MCF 10A (cell line): ENCODE data around the gene MTFP1. TPM values are rescaled to one million over a fixed set of nuclear protein-coding genes. Genes with fewer than 3 reads are reported as not detected.

ENCODE experiments used
- BruUV-seq: library from RNA; stranded (reverse); fragments of 400-500 nt; replicated peaks from 2 replicates; lab custom pipeline; 2021; lab: Mats Ljungman, UMichigan
- CTCF ChIA-PET: fragments of 300-600 bp; sonication (Branson Sonifier 250); formaldehyde crosslinking; extraction: SDS; loops from one replicate; lab custom pipeline; 2021; ENCODE audit warnings: antibody characterized with exemption, inconsistent platforms; lab: Yijun Ruan, JAX
- POLR2A ChIA-PET: fragments of 300-600, 350-650 bp; sonication (Branson Sonifier 250); formaldehyde crosslinking; extraction: SDS; loops from one replicate; lab custom pipeline; 2020; ENCODE audit warnings: antibody characterized with exemption, inconsistent platforms; lab: Yijun Ruan, JAX
- DNase-seq: peaks from one replicate; pipeline ENCODE4 v3.0.0-alpha.2; 2018; ENCODE audit not compliant: unreplicated experiment
- H3K27ac Mint-ChIP-seq: one replicate; pipeline ENCODE4 v1.8.0; 2022; ENCODE audit warnings: mild to moderate bottlenecking, low read depth, mixed read lengths; ENCODE audit not compliant: unreplicated experiment
- H3K27me3 Mint-ChIP-seq: one replicate; pipeline ENCODE4 v1.8.0; 2022; ENCODE audit warnings: mixed read lengths; ENCODE audit not compliant: insufficient read depth, unreplicated experiment
- H3K36me3 Mint-ChIP-seq: one replicate; pipeline ENCODE4 v1.8.0; 2022; ENCODE audit warnings: mild to moderate bottlenecking, moderate library complexity, mixed read lengths; ENCODE audit not compliant: insufficient read depth, unreplicated experiment
- H3K4me1 Mint-ChIP-seq: one replicate; pipeline ENCODE4 v1.8.0; 2022; ENCODE audit warnings: mixed read lengths; ENCODE audit not compliant: insufficient read depth, unreplicated experiment
- H3K4me3 Mint-ChIP-seq: one replicate; pipeline ENCODE4 v1.8.0; 2022; ENCODE audit warnings: mild to moderate bottlenecking, moderate library complexity, mixed read lengths; ENCODE audit not compliant: unreplicated experiment
- H3K9me3 Mint-ChIP-seq: one replicate; pipeline ENCODE4 v1.8.0; 2022; ENCODE audit warnings: mixed read lengths; ENCODE audit not compliant: unreplicated experiment
- CTCF ChIP-seq: fragments of 200-600 bp; IDR thresholded peaks from one replicate; pipeline ENCODE4 v1.8.0; 2022; ENCODE audit warnings: antibody characterized with exemption, mild to moderate bottlenecking; ENCODE audit not compliant: unreplicated experiment
- intact Hi-C: fragments of 100-400 bp; cut with micrococcal nuclease; formaldehyde crosslinking; loops from 2 replicates; pipeline ENCODE4 v1.14.1; 2022
- total RNA-seq: library from RNA; stranded (reverse); gene quantifications from 2 replicates; pipeline ENCODE4 v1.2.3, GENCODE V29; 2022

The MTFP1 gene
- total RNA-seq, 1 experiment from 2014 or later, result 31.6 TPM

- intact Hi-C loops, result no loop called here
- Mint-ChIP-seq H3K4me1 (peaks cover 31% of the 10 kb centered on the region), H3K9me3 (no peaks in the 10 kb centered on the region), H3K36me3 (peaks cover 85% of the 10 kb centered on the region), H3K4me3 (no peak overlapping the region), H3K27ac (no peak overlapping the region), H3K27me3 (no peaks in the 10 kb centered on the region)
- ChIA-PET POLR2A (interaction anchor here (11.3 kb wide), 1 partner anchor 18 kb away, joined by 342 read pairs; the partner anchor contains the start of gene MTFP1), CTCF (interaction anchor here (1.2 kb wide), 1 partner anchor 12 kb away, joined by 5 read pairs; no protein-coding TSS in a partner anchor)
- TF ChIP-seq CTCF, result no peak
- BruUV-seq, result no TSS peak
- DNase-seq, result no peak
These were observed 21.3 kb upstream of the MTFP1 start for GRCh38 chr22:30404307-30404706.

- intact Hi-C loops, result no loop called here
- Mint-ChIP-seq H3K9me3 (no peaks in the 10 kb centered on the region), H3K36me3 (peaks cover 89% of the 10 kb centered on the region), H3K4me1 (peaks cover 22% of the 10 kb centered on the region), H3K27ac (no peak overlapping the region), H3K4me3 (no peak overlapping the region), H3K27me3 (no peaks in the 10 kb centered on the region)
- CTCF ChIA-PET, result interaction anchor here (0.7 to 1.4 kb wide), 7 partner anchors 10 to 1001 kb away, joined by 3 to 5 read pairs (median 4); partner anchors contain the start of gene SEC14L2
- no peak for DNase-seq
- TF ChIP-seq CTCF, result no peak
- POLR2A ChIA-PET, result interaction anchor here (2.7 to 11.3 kb wide), 2 partner anchors 9 to 16 kb away, joined by 15 to 342 read pairs; partner anchors contain the start of genes MTFP1 and SEC14L2
- no TSS peak for BruUV-seq
These were observed 19.8 kb upstream of the MTFP1 start for GRCh38 chr22:30405731-30406130.

GRCh38 chr22:30406400-30406799 is 19.2 kb upstream of the MTFP1 start:
- CTCF ChIA-PET, result interaction anchor here (0.7 to 1.4 kb wide), 5 partner anchors 10 to 349 kb away, joined by 3 to 5 read pairs (median 4); partner anchors contain the start of gene SEC14L2
- no peak for TF ChIP-seq CTCF

GRCh38 chr22:30408388-30409102 is 17.0 kb upstream of the MTFP1 start:
- Mint-ChIP-seq H3K27me3 (no peaks in the 10 kb centered on the region), H3K27ac (peak overlapping the region; percentile 73), H3K4me3 (no peak overlapping the region), H3K9me3 (no peaks in the 10 kb centered on the region), H3K4me1 (peaks cover 47% of the 10 kb centered on the region), H3K36me3 (peaks cover 97% of the 10 kb centered on the region)
- TF ChIP-seq CTCF, result no peak
- intact Hi-C loops, result no loop called here
- DNase-seq, result peak; percentile 92
- POLR2A ChIA-PET, result interaction anchor here (1.7 to 11.3 kb wide), 3 partner anchors 9 to 13 kb away, joined by 8 to 342 read pairs (median 13); partner anchors contain the start of gene MTFP1
- no TSS peak for BruUV-seq
- CTCF ChIA-PET, result interaction anchor here (0.6 to 4.4 kb wide), 4 partner anchors 11 to 1540 kb away, joined by 3 to 17 read pairs (median 3); no protein-coding TSS in a partner anchor

More at GRCh38 chr22:30406400-30406799, 19.2 kb upstream of the MTFP1 start:
- no TSS peak for BruUV-seq
- intact Hi-C loops, result no loop called here
- peaks cover 29% of the 10 kb centered on the region for H3K4me1 Mint-ChIP-seq
- H3K27me3 Mint-ChIP-seq, result no peaks in the 10 kb centered on the region
- DNase-seq, result no peak
- H3K4me3 Mint-ChIP-seq, result no peak overlapping the region
- H3K9me3 Mint-ChIP-seq, result no peaks in the 10 kb centered on the region
- POLR2A ChIA-PET, result interaction anchor here (2.7 to 11.3 kb wide), 2 partner anchors 10 to 16 kb away, joined by 15 to 342 read pairs; partner anchors contain the start of genes MTFP1 and SEC14L2
- peak overlapping the region; percentile 16 for H3K27ac Mint-ChIP-seq
- H3K36me3 Mint-ChIP-seq, result peaks cover 95% of the 10 kb centered on the region
